Measurements from ENCODE around the gene COX4I1. TPM values are rescaled to one million over a fixed set of nuclear protein-coding genes. Genes with fewer than 3 reads are reported as not detected.
A peak's percentile ranks its signal among the peaks of the same experiment; 100 is the strongest.

The COX4I1 gene
- total RNA-seq, 1 donor from 2014 or later = 548 TPM

GRCh38 chr16:85765767-85766166 is 33.7 kb upstream of the COX4I1 start:
- DNase-seq (ENCODE audit: extremely low read depth, low read depth, low spot score) = no peak

- peak; percentile 37 for DNase-seq (ENCODE audit: extremely low read depth, low read depth, low spot score)
Measured at GRCh38 chr16:85767531-85767930, 32.0 kb upstream of the COX4I1 start.

- no peak for DNase-seq (ENCODE audit: extremely low read depth, low read depth, low spot score)
Measured at GRCh38 chr16:85768199-85768598, 31.3 kb upstream of the COX4I1 start.

- no peak for DNase-seq (ENCODE audit: extremely low read depth, low read depth, low spot score)
Measured at GRCh38 chr16:85770741-85771140, 28.8 kb upstream of the COX4I1 start.

GRCh38 chr16:85773044-85773443 is 26.5 kb upstream of the COX4I1 start:
- no peak for DNase-seq (ENCODE audit: extremely low read depth, low read depth, low spot score)

GRCh38 chr16:85774136-85774535 is 25.4 kb upstream of the COX4I1 start:
- DNase-seq (ENCODE audit: extremely low read depth, low read depth, low spot score) = no peak

- DNase-seq (ENCODE audit: extremely low read depth, low read depth, low spot score) = no peak
Measured at GRCh38 chr16:85774811-85775210, 24.7 kb upstream of the COX4I1 start.

- no peak for DNase-seq (ENCODE audit: extremely low read depth, low read depth, low spot score)
Measured at GRCh38 chr16:85777583-85778310, 21.7 kb upstream of the COX4I1 start.

GRCh38 chr16:85778873-85779272 is 20.6 kb upstream of the COX4I1 start:
- peak; percentile 68 for DNase-seq (ENCODE audit: extremely low read depth, low read depth, low spot score)

- no peak for DNase-seq (ENCODE audit: extremely low read depth, low read depth, low spot score)
Measured at GRCh38 chr16:85780281-85780680, 19.2 kb upstream of the COX4I1 start.

GRCh38 chr16:85781156-85781555 is 18.3 kb upstream of the COX4I1 start:
- no peak for DNase-seq (ENCODE audit: extremely low read depth, low read depth, low spot score)

GRCh38 chr16:85781695-85782370 is 17.7 kb upstream of the COX4I1 start:
- no peak for DNase-seq (ENCODE audit: extremely low read depth, low read depth, low spot score)

GRCh38 chr16:85782451-85782850 is 17.0 kb upstream of the COX4I1 start:
- DNase-seq (ENCODE audit: extremely low read depth, low read depth, low spot score) = no peak

- DNase-seq (ENCODE audit: extremely low read depth, low read depth, low spot score) = no peak
Measured at GRCh38 chr16:85783441-85783840, 16.1 kb upstream of the COX4I1 start.

- DNase-seq (ENCODE audit: extremely low read depth, low read depth, low spot score) = no peak
Measured at GRCh38 chr16:85784813-85785212, 14.7 kb upstream of the COX4I1 start.

GRCh38 chr16:85785927-85786326 is 13.6 kb upstream of the COX4I1 start:
- no peak for DNase-seq (ENCODE audit: extremely low read depth, low read depth, low spot score)

GRCh38 chr16:85788819-85789218 is 10.7 kb upstream of the COX4I1 start:
- DNase-seq (ENCODE audit: extremely low read depth, low read depth, low spot score) = no peak

GRCh38 chr16:85789773-85790172 is 9.7 kb upstream of the COX4I1 start:
- no peak for DNase-seq (ENCODE audit: extremely low read depth, low read depth, low spot score)

GRCh38 chr16:85793662-85794298 is 5.7 kb upstream of the COX4I1 start:
- no peak for DNase-seq (ENCODE audit: extremely low read depth, low read depth, low spot score)

GRCh38 chr16:85794696-85795095 is 4.8 kb upstream of the COX4I1 start:
- DNase-seq (ENCODE audit: extremely low read depth, low read depth, low spot score) = no peak

GRCh38 chr16:85796152-85796551 is 3.3 kb upstream of the COX4I1 start:
- no peak for DNase-seq (ENCODE audit: extremely low read depth, low read depth, low spot score)

- no peak for DNase-seq (ENCODE audit: extremely low read depth, low read depth, low spot score)
Measured at GRCh38 chr16:85796599-85796998, 2.9 kb upstream of the COX4I1 start.

Measured in glomerular endothelial cell (primary cell).